ENCODE measurements around the gene CNPY1.

Gene CNPY1

DNA sequence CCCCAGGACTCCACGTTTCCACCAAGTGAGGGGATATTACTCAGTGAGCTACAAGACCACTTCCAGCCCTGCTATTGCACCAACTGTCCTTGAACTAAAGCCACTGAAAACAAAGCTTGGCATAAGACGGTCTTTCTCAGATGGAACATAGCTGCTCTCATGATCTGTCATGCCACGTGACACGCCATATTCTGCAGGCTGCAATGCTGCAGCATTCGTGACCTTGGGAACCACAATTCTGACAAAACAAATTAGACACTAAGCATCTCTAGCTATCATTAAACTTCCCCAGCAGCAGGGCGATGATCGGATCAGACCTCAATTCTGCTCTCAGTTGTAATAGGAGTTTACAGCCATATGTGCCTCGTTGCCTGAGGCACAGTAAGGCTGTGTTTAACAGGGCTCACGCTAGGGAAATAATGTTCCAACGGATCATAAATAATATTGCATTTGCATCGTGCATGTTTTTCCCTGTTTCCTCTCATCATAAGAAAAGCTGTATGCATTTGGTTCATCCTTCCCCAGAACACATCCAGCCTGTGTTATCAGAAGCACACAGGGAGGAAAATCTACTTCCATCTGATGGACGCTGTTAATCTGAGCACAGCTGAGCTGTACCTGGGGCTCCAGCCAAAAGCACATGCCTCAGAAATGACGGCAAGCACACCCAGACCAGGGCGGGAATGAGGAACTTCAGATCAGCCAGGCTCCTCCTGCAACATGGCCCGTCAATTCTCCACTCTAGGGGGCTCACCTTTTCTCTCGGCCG is 38.6 kb upstream of the CNPY1 start:
- TF ChIP-seq, protein P1, sequence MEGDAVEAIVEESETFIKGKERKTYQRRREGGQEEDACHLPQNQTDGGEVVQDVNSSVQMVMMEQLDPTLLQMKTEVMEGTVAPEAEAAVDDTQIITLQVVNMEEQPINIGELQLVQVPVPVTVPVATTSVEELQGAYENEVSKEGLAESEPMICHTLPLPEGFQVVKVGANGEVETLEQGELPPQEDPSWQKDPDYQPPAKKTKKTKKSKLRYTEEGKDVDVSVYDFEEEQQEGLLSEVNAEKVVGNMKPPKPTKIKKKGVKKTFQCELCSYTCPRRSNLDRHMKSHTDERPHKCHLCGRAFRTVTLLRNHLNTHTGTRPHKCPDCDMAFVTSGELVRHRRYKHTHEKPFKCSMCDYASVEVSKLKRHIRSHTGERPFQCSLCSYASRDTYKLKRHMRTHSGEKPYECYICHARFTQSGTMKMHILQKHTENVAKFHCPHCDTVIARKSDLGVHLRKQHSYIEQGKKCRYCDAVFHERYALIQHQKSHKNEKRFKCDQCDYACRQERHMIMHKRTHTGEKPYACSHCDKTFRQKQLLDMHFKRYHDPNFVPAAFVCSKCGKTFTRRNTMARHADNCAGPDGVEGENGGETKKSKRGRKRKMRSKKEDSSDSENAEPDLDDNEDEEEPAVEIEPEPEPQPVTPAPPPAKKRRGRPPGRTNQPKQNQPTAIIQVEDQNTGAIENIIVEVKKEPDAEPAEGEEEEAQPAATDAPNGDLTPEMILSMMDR (IDR thresholded peaks at IDR 0.05; ENCODE audit: insufficient read depth, low read depth, low read length, missing control alignments) = no peak
- DNase-seq (ENCODE audit: low read depth) = no peak
- H3K4me3 ChIP-seq (ENCODE audit: low read depth, low read length) = no peak overlapping the region

DNA sequence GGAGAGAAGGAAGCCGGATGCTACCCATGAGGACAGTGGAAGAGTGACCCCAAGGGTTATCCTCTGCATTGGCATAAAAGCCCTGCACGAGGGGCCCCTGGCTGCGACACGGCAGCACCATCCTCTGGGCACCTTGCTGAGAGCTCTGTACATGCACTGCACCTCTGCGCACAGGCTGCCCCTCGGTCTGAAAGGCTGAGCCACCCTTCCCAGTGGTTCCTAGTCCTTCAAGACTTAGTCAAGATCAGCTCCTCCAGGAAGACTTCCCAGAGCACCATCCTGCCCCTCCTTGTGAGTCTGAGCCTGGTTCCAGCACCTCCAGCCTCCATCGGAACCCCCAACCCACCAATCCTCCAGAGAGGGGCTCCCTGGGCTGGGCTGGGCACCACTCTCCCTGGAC is 37.9 kb upstream of the CNPY1 start:
- TF ChIP-seq, protein P1 (IDR thresholded peaks at IDR 0.05; ENCODE audit: insufficient read depth, low read depth, low read length, missing control alignments) = no peak
- no peak for DNase-seq (ENCODE audit: low read depth)
- H3K4me3 ChIP-seq (ENCODE audit: low read depth, low read length) = no peak overlapping the region

DNA sequence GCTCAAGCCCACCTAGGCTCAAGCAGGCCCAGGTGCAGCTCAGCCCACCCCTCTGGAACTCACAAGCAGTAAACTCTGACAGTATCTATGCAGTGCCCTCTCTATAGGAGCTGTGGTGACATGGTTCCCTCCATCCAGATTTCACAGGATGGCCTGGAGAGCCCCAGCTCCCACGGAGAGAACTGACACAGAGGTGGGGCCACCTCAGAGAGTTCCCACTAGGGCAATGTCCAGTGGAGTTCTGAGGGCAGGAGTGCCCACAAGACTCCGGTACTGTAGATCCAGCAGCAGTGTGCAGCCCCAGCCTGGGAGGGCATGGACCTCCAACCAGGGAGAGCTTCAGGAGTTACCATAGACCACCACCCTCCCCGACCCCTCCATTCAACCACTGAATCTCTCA is 37.3 kb upstream of the CNPY1 start:
- DNase-seq (ENCODE audit: low read depth) = no peak

DNA sequence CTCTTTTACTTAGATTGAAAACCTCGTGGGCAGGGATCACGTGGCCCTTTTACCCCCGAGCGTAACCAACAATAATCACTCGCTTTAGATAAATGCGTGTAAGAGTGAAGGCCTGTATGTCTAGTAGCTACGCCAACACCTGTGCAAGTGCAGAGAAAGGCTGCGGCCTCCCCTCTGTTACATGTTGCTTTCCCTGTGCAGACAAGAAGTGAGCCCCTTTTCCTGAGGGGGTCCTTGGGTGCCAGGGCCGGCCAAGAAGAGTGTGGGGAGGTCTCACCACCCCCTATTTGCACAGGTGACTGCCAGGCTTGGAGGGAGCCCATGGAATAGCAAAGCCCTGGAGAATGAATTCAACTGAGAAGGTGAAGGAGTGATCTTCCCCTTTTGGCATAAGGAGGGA is 35.6 kb upstream of the CNPY1 start:
- no peak for DNase-seq (ENCODE audit: low read depth)
- TF ChIP-seq, protein P1 (IDR thresholded peaks at IDR 0.05; ENCODE audit: insufficient read depth, low read depth, low read length, missing control alignments) = no peak
- H3K4me3 ChIP-seq (ENCODE audit: low read depth, low read length) = no peak overlapping the region

More for the DNA sequence above, 37.3 kb upstream of the CNPY1 start:
- TF ChIP-seq, protein P1 (IDR thresholded peaks at IDR 0.05; ENCODE audit: insufficient read depth, low read depth, low read length, missing control alignments) = no peak
- H3K4me3 ChIP-seq (ENCODE audit: low read depth, low read length) = no peak overlapping the region

DNA sequence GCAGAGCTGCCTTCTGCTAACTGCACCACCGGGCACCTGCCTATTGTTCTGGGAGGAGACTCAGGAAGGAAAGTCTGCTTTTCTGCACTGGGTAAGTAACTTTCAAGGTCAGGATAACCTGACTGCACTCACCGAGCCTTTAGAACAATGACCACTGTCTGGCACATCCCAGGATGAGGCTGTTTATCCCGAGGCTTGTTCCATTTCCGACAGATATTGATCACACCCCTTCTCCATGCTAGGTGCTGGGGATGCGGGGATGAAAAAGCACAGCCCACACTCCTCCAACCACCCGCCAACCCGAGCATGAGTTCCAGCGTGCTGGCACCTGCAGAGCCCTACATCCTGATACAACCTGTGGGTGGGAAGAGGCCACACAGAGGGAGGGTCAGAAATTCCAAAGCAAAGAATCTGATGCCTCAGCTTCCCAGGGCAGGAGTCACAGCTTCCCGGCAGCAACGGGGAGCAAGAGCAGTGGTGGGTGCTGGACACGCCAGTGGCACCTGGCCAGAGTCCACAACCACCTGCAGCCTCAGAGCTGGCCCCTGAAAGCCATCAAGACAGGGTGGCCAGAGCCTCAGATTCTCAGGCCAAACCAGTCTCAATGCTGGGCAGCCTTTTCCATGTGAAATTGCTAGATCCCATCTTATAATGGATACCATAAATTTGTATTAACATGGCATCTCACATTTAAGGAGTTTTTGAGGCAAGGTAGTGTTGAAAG is 34.9 kb upstream of the CNPY1 start:
- H3K4me3 ChIP-seq (ENCODE audit: low read depth, low read length) = no peak overlapping the region
- DNase-seq (ENCODE audit: low read depth) = no peak
- TF ChIP-seq, protein P1 (IDR thresholded peaks at IDR 0.05; ENCODE audit: insufficient read depth, low read depth, low read length, missing control alignments) = no peak

DNA sequence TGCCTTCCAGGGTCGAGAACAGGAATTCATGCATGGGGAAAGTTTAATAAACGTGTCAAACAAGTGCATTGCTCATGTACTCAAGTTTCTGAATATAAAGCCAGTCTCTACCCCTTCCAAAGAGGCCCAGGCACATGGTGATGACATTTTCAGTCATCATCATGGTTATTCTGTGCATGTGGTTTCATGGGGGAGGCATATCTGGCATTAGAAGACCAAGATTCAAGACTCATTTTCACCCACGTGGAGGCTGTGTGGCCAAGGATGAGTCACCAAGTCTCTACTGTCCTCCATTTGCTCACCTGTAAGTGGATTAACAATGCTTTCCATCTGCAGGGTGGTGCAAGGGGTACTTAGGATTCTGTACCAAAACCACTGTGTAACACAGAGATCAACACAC is 34.0 kb upstream of the CNPY1 start:
- no peak for DNase-seq (ENCODE audit: low read depth)
- TF ChIP-seq, protein P1 (IDR thresholded peaks at IDR 0.05; ENCODE audit: insufficient read depth, low read depth, low read length, missing control alignments) = no peak
- H3K4me3 ChIP-seq (ENCODE audit: low read depth, low read length) = no peak overlapping the region

Measured in GM12865 (cell line).